Ramos (cell line): ENCODE results near the gene ITPRID2.
"Not testable (repeated sequence)": the region's sequence is repeated elsewhere in the genome, so short reads cannot be mapped to it uniquely, and the experiment has no call there.

Experiments used
- in situ Hi-C: fragments of 300-500 bp; cut with MboI; formaldehyde crosslinking; loops from one replicate; pipeline ENCODE4 v1.14.3; 2022; ENCODE audit warnings: low sequenced_read_pairs; ENCODE audit not compliant: unreplicated experiment

The ITPRID2 gene

GRCh38 chr2:181954538-181954883 is 63.0 kb downstream of the ITPRID2 start:
- in situ Hi-C loops = no loop called here

GRCh38 chr2:181955010-181955409 is 63.5 kb downstream of the ITPRID2 start:
- in situ Hi-C loops = no loop called here

GRCh38 chr2:181955866-181956265 is 64.3 kb downstream of the ITPRID2 start:
- in situ Hi-C loops = not testable (repeated sequence)

GRCh38 chr2:181957668-181958067 is 66.1 kb downstream of the ITPRID2 start:
- in situ Hi-C loops = no loop called here

GRCh38 chr2:181958726-181959125 is 67.2 kb downstream of the ITPRID2 start:
- in situ Hi-C loops = no loop called here

GRCh38 chr2:181959508-181959907 is 68.0 kb downstream of the ITPRID2 start:
- in situ Hi-C loops = no loop called here

- in situ Hi-C loops = not testable (repeated sequence)
These were observed 69.6 kb downstream of the ITPRID2 start for GRCh38 chr2:181961167-181961566.

GRCh38 chr2:181962142-181962541 is 70.6 kb downstream of the ITPRID2 start:
- in situ Hi-C loops = no loop called here

- in situ Hi-C loops = no loop called here
These were observed 78.7 kb downstream of the ITPRID2 start for GRCh38 chr2:181970160-181970794.

GRCh38 chr2:181971032-181971431 is 79.5 kb downstream of the ITPRID2 start:
- in situ Hi-C loops = no loop called here

GRCh38 chr2:181972431-181973170 is 81.1 kb downstream of the ITPRID2 start:
- in situ Hi-C loops = no loop called here

GRCh38 chr2:181973171-181973783 is 81.7 kb downstream of the ITPRID2 start:
- in situ Hi-C loops = no loop called here

GRCh38 chr2:181977661-181978350 is 86.3 kb downstream of the ITPRID2 start:
- in situ Hi-C loops = no loop called here

GRCh38 chr2:181978351-181979150 is 87.0 kb downstream of the ITPRID2 start:
- in situ Hi-C loops = no loop called here
